ENCODE data around the gene ETS2.

ETS2 gene

GRCh38 chr21:38839328-38840286, 33.9 kb downstream of the ETS2 start:
- DNase-seq, result peak; percentile 82

GRCh38 chr21:38840456-38841300, 34.9 kb downstream of the ETS2 start:
- peak; percentile 58 for DNase-seq

- no peak for DNase-seq
Observed at GRCh38 chr21:38841472-38841871, 35.7 kb downstream of the ETS2 start.

- DNase-seq, result no peak
Observed at GRCh38 chr21:38842079-38842478, 36.4 kb downstream of the ETS2 start.

GRCh38 chr21:38843379-38843778, 37.6 kb downstream of the ETS2 start:
- no peak for DNase-seq

- peak; percentile 61 for DNase-seq
Observed at GRCh38 chr21:38843806-38844503, 38.2 kb downstream of the ETS2 start.

- peak; percentile 33 for DNase-seq
Observed at GRCh38 chr21:38845374-38845773, 39.6 kb downstream of the ETS2 start.

- DNase-seq, result no peak
Observed at GRCh38 chr21:38847556-38847955, 41.8 kb downstream of the ETS2 start.

- no peak for DNase-seq
Observed at GRCh38 chr21:38848187-38848609, 42.5 kb downstream of the ETS2 start.

GRCh38 chr21:38849776-38850175, 44.0 kb downstream of the ETS2 start:
- DNase-seq, result no peak

GRCh38 chr21:38850277-38850951, 44.7 kb downstream of the ETS2 start:
- no peak for DNase-seq

GRCh38 chr21:38851101-38851500, 45.4 kb downstream of the ETS2 start:
- no peak for DNase-seq

GRCh38 chr21:38852278-38852677, 46.5 kb downstream of the ETS2 start:
- no peak for DNase-seq

GRCh38 chr21:38852708-38853107, 47.0 kb downstream of the ETS2 start:
- DNase-seq, result no peak

- no peak for DNase-seq
Observed at GRCh38 chr21:38853421-38853919, 47.7 kb downstream of the ETS2 start.

- no peak for DNase-seq
Observed at GRCh38 chr21:38857152-38857825, 51.6 kb downstream of the ETS2 start.

GRCh38 chr21:38858026-38858811, 52.5 kb downstream of the ETS2 start:
- DNase-seq, result no peak

GRCh38 chr21:38858812-38859205, 53.1 kb downstream of the ETS2 start:
- DNase-seq, result no peak

- DNase-seq, result no peak
Observed at GRCh38 chr21:38859852-38860251, 54.1 kb downstream of the ETS2 start.

- no peak for DNase-seq
Observed at GRCh38 chr21:38861056-38861455, 55.3 kb downstream of the ETS2 start.

Data from inflammatory macrophage treated with lipopolysaccharide for 4 hours (primary cell).